GM06990 (cell line): Measurements from ENCODE around the gene JMJD8.

Experiments
- DNase-seq: peaks from one replicate; pipeline ENCODE4 v3.0.0-alpha.2; 2011; ENCODE audit not compliant: insufficient read length; ENCODE audit errors: extremely low read depth
- H3K27me3 ChIP-seq: replicated peaks from 2 replicates; pipeline ENCODE4 v1.6.0; 2011; ENCODE audit warnings: low read length; ENCODE audit not compliant: control insufficient read depth, insufficient read depth
- H3K36me3 ChIP-seq: 2 replicates; pipeline ENCODE4 v1.5.1; 2011; ENCODE audit warnings: low read length; ENCODE audit not compliant: control insufficient read depth, insufficient read depth
- H3K4me3 ChIP-seq: replicated peaks from 2 replicates; pipeline ENCODE4 v1.5.1; 2011; ENCODE audit warnings: low read depth, mild to moderate bottlenecking, control low read depth, low read length
- CTCF ChIP-seq: IDR thresholded peaks from 2 replicates; pipeline ENCODE4 v1.5.1; 2011; ENCODE audit warnings: low read length, control low read depth, mild to moderate bottlenecking, inconsistent platforms; ENCODE audit not compliant: insufficient read depth, poor library complexity, severe bottlenecking

The JMJD8 gene

GRCh38 chr16:651844-652243, 32.3 kb downstream of the JMJD8 start:
- H3K4me3 ChIP-seq: no peak overlapping the region
- TF ChIP-seq CTCF: no peak
- no peaks in the 10 kb centered on the region for H3K27me3 ChIP-seq
- no peak for DNase-seq
- peaks cover 5% of the 10 kb centered on the region for H3K36me3 ChIP-seq

GRCh38 chr16:649631-650030, 34.5 kb downstream of the JMJD8 start:
- no peak for DNase-seq

GRCh38 chr16:648781-649589, 35.1 kb downstream of the JMJD8 start, which contains the start of gene WDR90:
WDR90 (plus strand) TSS chr16:649365; CDS start chr16:649417, 52 bp downstream.
- peak within 1 kb of the TSS; percentile 75 for H3K4me3 ChIP-seq
- TF ChIP-seq CTCF: no peak
- H3K36me3 ChIP-seq: peaks cover 6% of the 10 kb centered on the region

More at GRCh38 chr16:649631-650030, 34.5 kb downstream of the JMJD8 start:
- peak overlapping the region; percentile 75 for H3K4me3 ChIP-seq
- H3K36me3 ChIP-seq: peaks cover 6% of the 10 kb centered on the region
- no peaks in the 10 kb centered on the region for H3K27me3 ChIP-seq
- no peak for TF ChIP-seq CTCF

GRCh38 chr16:648071-648780, 35.9 kb downstream of the JMJD8 start:
- H3K27me3 ChIP-seq: no peaks in the 10 kb centered on the region
- peaks cover 4% of the 10 kb centered on the region for H3K36me3 ChIP-seq
- peak overlapping the region; percentile 75 for H3K4me3 ChIP-seq
- peak; percentile 82 for TF ChIP-seq CTCF
- DNase-seq: peak; percentile 61

More at GRCh38 chr16:648781-649589, 35.1 kb downstream of the JMJD8 start, which contains the start of gene WDR90:
- H3K27me3 ChIP-seq: no peaks in the 10 kb centered on the region
- peak; percentile 91 for DNase-seq

GRCh38 chr16:647173-647902, 36.8 kb downstream of the JMJD8 start:
- TF ChIP-seq CTCF: no peak
- no peak for DNase-seq
- Histone ChIP-seq H3K27me3 (no peaks in the 10 kb centered on the region), H3K4me3 (peak overlapping the region; percentile 75), H3K36me3 (peaks cover 4% of the 10 kb centered on the region)
